ENCODE measurements around the gene SETD6. TPM values are rescaled to one million over a fixed set of nuclear protein-coding genes. Genes with fewer than 3 reads are reported as not detected.

Gene SETD6
- total and polyA plus RNA-seq, 9 of the 15 experiments (the other 6 are each of a cell fraction or from before 2014, with no cell fraction given), result 9.2 to 40.9 (median 19.8) TPM

- H3K27ac ChIP-seq (ENCODE audit: extremely low read depth, low read depth, low read length), result no peak overlapping the region
- WGBS (ENCODE audit: insufficient coverage, low coverage, missing lambda C conversion rate), result 27% methylated on average over 31 of the region's 42 CpGs
- no peaks in the 10 kb centered on the region for H3K27me3 ChIP-seq (ENCODE audit: control insufficient read depth in 2 of 2, insufficient read depth in 2 of 2, low read length in 2 of 2)
- no TSS peak for BruUV-seq (replicated peaks)
- no peaks in the 10 kb centered on the region for H3K36me3 ChIP-seq (ENCODE audit: control insufficient read depth, insufficient read depth, low read length)
- H3K9me1 ChIP-seq (ENCODE audit: control insufficient read depth, insufficient read depth, low read length), result no peaks in the 10 kb centered on the region
- peak overlapping the region in 1 of 2 experiments; percentile 23; a peak in 2 of 4 replicates for H3K9ac ChIP-seq (ENCODE audit: insufficient read depth in 1 of 2, low read depth in 2 of 2, low read length in 2 of 2)
- DNase-seq (ENCODE audit: extremely low read depth in 1 of 4, low spot score in 3 of 4) (peak; percentile 44 to 90 (median 70)), FAIRE-seq (no peak), ATAC-seq (peak; percentile 68)
- H3K4me2 ChIP-seq (ENCODE audit: insufficient read depth, low read length), result peak overlapping the region; percentile 56
- peak overlapping the region; percentile 76 for H2AFZ ChIP-seq (ENCODE audit: low read depth, low read length)
- H3K9me3 ChIP-seq (replicated peaks; ENCODE audit: control insufficient read depth, insufficient read depth, low read depth, low read length), result no peaks in the 10 kb centered on the region
- intact Hi-C loops (cut with micrococcal nuclease), result no loop called here
- POLR2A ChIA-PET, result interaction anchor here (0.6 to 1.0 kb wide), 2 partner anchors 8 to 168 kb away, joined by 3 read pairs; no protein-coding TSS in a partner anchor
- H3K4me3 ChIP-seq, result peak overlapping the region; percentile 3; the same call in 1 of the 2 replicates
- H3K79me2 ChIP-seq (ENCODE audit: control insufficient read depth, insufficient read depth, low read length), result no peaks in the 10 kb centered on the region
- H3K4me1 ChIP-seq (replicated peaks in 1 of 2; ENCODE audit: control insufficient read depth in 2 of 2, insufficient read depth in 2 of 2, low read length in 2 of 2), result peaks cover 2 to 43% of the 10 kb centered on the region in 2 experiments; a peak in 3 of 5 replicates
- H4K20me1 ChIP-seq (replicated peaks; ENCODE audit: control insufficient read depth, insufficient read depth, low read length), result peaks cover 9% of the 10 kb centered on the region; the same call in 1 of the 2 replicates
- in situ Hi-C loops (cut with MboI), result loop anchor here (5.0 kb wide), 1 partner anchor 251 kb away; no protein-coding TSS in a partner anchor
- CTCF ChIA-PET (ENCODE audit: low intra/inter-chr PET ratio), result no interaction called here
- TF ChIP-seq SNAPC5 (CRISPR knock-in tag; IDR thresholded peaks at IDR 0.05) (no peak), ZNF695 (CRISPR knock-in tag; IDR thresholded peaks at IDR 0.05) (no peak), CREM (IDR thresholded peaks at IDR 0.05; ENCODE audit: low read depth) (peak; percentile 57), FIP1L1 (IDR thresholded peaks at IDR 0.05; ENCODE audit: low read depth, low read length, poor library complexity, severe bottlenecking) (peak; percentile 38), NFXL1 (CRISPR knock-in tag; IDR thresholded peaks at IDR 0.05) (no peak), ZNF644 (tag; IDR thresholded peaks at IDR 0.05; ENCODE audit: low read depth) (no peak), ATF7 (IDR thresholded peaks at IDR 0.05) (peak; percentile 94), ZNF121 (CRISPR knock-in tag; conservative IDR thresholded peaks at IDR 0.05) (no peak), THAP7 (CRISPR knock-in tag; IDR thresholded peaks at IDR 0.05) (no peak), BRD9 (IDR thresholded peaks at IDR 0.05; ENCODE audit: low read depth, partially characterized antibody) (no peak)
- TF ChIP-seq, protein P1, sequence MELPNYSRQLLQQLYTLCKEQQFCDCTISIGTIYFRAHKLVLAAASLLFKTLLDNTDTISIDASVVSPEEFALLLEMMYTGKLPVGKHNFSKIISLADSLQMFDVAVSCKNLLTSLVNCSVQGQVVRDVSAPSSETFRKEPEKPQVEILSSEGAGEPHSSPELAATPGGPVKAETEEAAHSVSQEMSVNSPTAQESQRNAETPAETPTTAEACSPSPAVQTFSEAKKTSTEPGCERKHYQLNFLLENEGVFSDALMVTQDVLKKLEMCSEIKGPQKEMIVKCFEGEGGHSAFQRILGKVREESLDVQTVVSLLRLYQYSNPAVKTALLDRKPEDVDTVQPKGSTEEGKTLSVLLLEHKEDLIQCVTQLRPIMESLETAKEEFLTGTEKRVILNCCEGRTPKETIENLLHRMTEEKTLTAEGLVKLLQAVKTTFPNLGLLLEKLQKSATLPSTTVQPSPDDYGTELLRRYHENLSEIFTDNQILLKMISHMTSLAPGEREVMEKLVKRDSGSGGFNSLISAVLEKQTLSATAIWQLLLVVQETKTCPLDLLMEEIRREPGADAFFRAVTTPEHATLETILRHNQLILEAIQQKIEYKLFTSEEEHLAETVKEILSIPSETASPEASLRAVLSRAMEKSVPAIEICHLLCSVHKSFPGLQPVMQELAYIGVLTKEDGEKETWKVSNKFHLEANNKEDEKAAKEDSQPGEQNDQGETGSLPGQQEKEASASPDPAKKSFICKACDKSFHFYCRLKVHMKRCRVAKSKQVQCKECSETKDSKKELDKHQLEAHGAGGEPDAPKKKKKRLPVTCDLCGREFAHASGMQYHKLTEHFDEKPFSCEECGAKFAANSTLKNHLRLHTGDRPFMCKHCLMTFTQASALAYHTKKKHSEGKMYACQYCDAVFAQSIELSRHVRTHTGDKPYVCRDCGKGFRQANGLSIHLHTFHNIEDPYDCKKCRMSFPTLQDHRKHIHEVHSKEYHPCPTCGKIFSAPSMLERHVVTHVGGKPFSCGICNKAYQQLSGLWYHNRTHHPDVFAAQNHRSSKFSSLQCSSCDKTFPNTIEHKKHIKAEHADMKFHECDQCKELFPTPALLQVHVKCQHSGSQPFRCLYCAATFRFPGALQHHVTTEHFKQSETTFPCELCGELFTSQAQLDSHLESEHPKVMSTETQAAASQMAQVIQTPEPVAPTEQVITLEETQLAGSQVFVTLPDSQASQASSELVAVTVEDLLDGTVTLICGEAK (IDR thresholded peaks at IDR 0.05), result no peak
- TF ChIP-seq, protein P1 (CRISPR knock-in tag; IDR thresholded peaks at IDR 0.05), result no peak
Measured at GRCh38 chr16:58501242-58502131, 13.8 kb upstream of the SETD6 start.
